ENCODE measurements around the gene PCLAF. TPM values are rescaled to one million over a fixed set of nuclear protein-coding genes. Genes with fewer than 3 reads are reported as not detected.

PCLAF gene
- total and polyA plus RNA-seq, 2 of the 8 experiments (the other 6 are each of a cell fraction or from before 2014, with no cell fraction given), result 76.2 to 124 TPM

- TF ChIP-seq RFX5 (IDR thresholded peaks at IDR 0.05; ENCODE audit: borderline replicate concordance, low read depth, low read length), result no peak
- TF ChIP-seq CHD1 (IDR thresholded peaks at IDR 0.05; ENCODE audit: low read depth, low read length), result no peak
- no peak for TF ChIP-seq KDM1A (IDR thresholded peaks at IDR 0.05; ENCODE audit: borderline replicate concordance, low read length)
- no peak for TF ChIP-seq SIX5 (IDR thresholded peaks at IDR 0.05; ENCODE audit: low read depth, low read length)
- TF ChIP-seq KDM4A (IDR thresholded peaks at IDR 0.05; ENCODE audit: low read depth, low read length, severe bottlenecking), result no peak
- TF ChIP-seq CTCF (IDR thresholded peaks at IDR 0.05; ENCODE audit: control extremely low read depth in 1 of 3, insufficient read depth in 1 of 3, low read depth in 1 of 3, low read length in 3 of 3), result no peak
- no peak overlapping the region for H2AFZ ChIP-seq (ENCODE audit: low read length)
Measured at GRCh38 chr15:64354688-64355344, 26.4 kb downstream of the PCLAF start.

More at GRCh38 chr15:64354688-64355344, 26.4 kb downstream of the PCLAF start:
- Histone ChIP-seq H2BK15ac (ENCODE audit: low read length) (no peak overlapping the region), H3K18ac (ENCODE audit: extremely low read depth, low read length) (no peak overlapping the region; the same call in 1 of the 2 replicates), H4K91ac (replicated peaks; ENCODE audit: insufficient read length, low read length) (no peak overlapping the region), H3K4ac (replicated peaks; ENCODE audit: insufficient read length, low read depth, low read length) (no peak overlapping the region), H3K4me1 (replicated peaks in 1 of 4; ENCODE audit: control insufficient read depth in 3 of 4, insufficient read depth in 4 of 4, low read length in 3 of 4) (peaks cover 0 to 2% (median 0%) of the 10 kb centered on the region in 4 experiments; a peak in 2 of 7 replicates), H3K27ac (ENCODE audit: low read depth, low read length) (peak overlapping the region; percentile 75; the same call in 1 of the 2 replicates), H3K4me2 (ENCODE audit: insufficient read depth in 1 of 2, low read depth in 2 of 2, low read length in 2 of 2) (peak overlapping the region; percentile 79 to 90), H4K20me1 (replicated peaks in 1 of 2; ENCODE audit: control insufficient read depth in 1 of 2, insufficient read depth in 2 of 2, low read length in 2 of 2) (no peaks in the 10 kb centered on the region), H3K36me3 (ENCODE audit: control insufficient read depth in 2 of 4, insufficient read depth in 4 of 4, low read length in 3 of 4) (no peaks in the 10 kb centered on the region), H2BK12ac (ENCODE audit: low read depth, low read length) (peak overlapping the region; percentile 4; the same call in 1 of the 2 replicates), H3K4me3 (ENCODE audit: extremely low read depth in 1 of 4, insufficient read depth in 2 of 4, low read depth in 3 of 4, low read length in 4 of 4) (peak overlapping the region; percentile 68 to 95 (median 80)), H2BK120ac (replicated peaks; ENCODE audit: low read depth, low read length) (no peak overlapping the region), H3K9ac (replicated peaks in 1 of 4; ENCODE audit: extremely low read depth in 1 of 4, low read depth in 3 of 4, low read length in 3 of 4) (peak overlapping the region; percentile 79 to 96 (median 86)), H3K79me1 (ENCODE audit: low read depth, low read length) (no peaks in the 10 kb centered on the region), H3K56ac (replicated peaks; ENCODE audit: insufficient read length, low read depth, low read length) (no peak overlapping the region), H3K14ac (ENCODE audit: insufficient read length) (no peak overlapping the region), H3K27me3 (replicated peaks in 1 of 4; ENCODE audit: control insufficient read depth in 3 of 4, extremely low read depth in 1 of 4, insufficient read depth in 3 of 4, low read length in 3 of 4) (no peaks in the 10 kb centered on the region), H2BK20ac (ENCODE audit: low read length) (no peak overlapping the region), H4K8ac (ENCODE audit: extremely low read depth, insufficient read depth, low read length) (no peak overlapping the region), H3K23me2 (ENCODE audit: low read depth, low read length) (peaks cover 2% of the 10 kb centered on the region; the same call in 1 of the 2 replicates), H4K5ac (ENCODE audit: insufficient read length, low read depth, low read length) (no peak overlapping the region), H2BK5ac (ENCODE audit: low read depth, low read length) (peak overlapping the region; percentile 87; the same call in 1 of the 2 replicates), H2AK5ac (ENCODE audit: low read depth, low read length) (no peak overlapping the region), H3K79me2 (ENCODE audit: control insufficient read depth in 1 of 2, insufficient read depth in 2 of 2, low read length in 2 of 2) (peaks cover 0 to 42% of the 10 kb centered on the region in 2 experiments; a peak in 3 of 4 replicates), H3K9me3 (ENCODE audit: insufficient read depth in 2 of 2, low read depth in 1 of 2, low read length in 1 of 2) (no peaks in the 10 kb centered on the region), H3K23ac (ENCODE audit: insufficient read length) (no peak overlapping the region)
- no peak for FAIRE-seq
- DNase-seq (ENCODE audit: low read depth in 1 of 2, low spot score in 2 of 2), result no peak
- POLR2A ChIA-PET (ENCODE audit: partially characterized antibody), result interaction anchor here (0.9 to 1.7 kb wide), 4 partner anchors 10 to 193 kb away, joined by 3 to 8 read pairs (median 3); partner anchors contain the start of gene PPIB
- 45% methylated on average over 5 of the region's 5 CpGs; no CpG with 5 or more reads in 1 of the 2 experiments for WGBS, 2 experiments (ENCODE audit: extremely low coverage in 1 of 2, insufficient coverage in 1 of 2, insufficient read length in 1 of 2, insufficient replicate concordance in 2 of 2, low coverage in 1 of 2, low lambda C conversion rate in 2 of 2, missing lambda C conversion rate in 1 of 2)
- CTCF ChIA-PET (ENCODE audit: partially characterized antibody), result interaction anchor here (0.6 to 0.7 kb wide), 2 partner anchors 69 to 666 kb away, joined by 3 to 4 read pairs; no protein-coding TSS in a partner anchor

Data from H1 (cell line).